ENCODE measurements around the gene FXN. TPM values are rescaled to one million over a fixed set of nuclear protein-coding genes. Genes with fewer than 3 reads are reported as not detected.
"Not testable (repeated sequence)": the region's sequence is repeated elsewhere in the genome, so short reads cannot be mapped to it uniquely, and the experiment has no call there.

FXN gene
- total and polyA plus RNA-seq, 10 donors = 11.1 to 25.3 (median 15.8) TPM

DNA sequence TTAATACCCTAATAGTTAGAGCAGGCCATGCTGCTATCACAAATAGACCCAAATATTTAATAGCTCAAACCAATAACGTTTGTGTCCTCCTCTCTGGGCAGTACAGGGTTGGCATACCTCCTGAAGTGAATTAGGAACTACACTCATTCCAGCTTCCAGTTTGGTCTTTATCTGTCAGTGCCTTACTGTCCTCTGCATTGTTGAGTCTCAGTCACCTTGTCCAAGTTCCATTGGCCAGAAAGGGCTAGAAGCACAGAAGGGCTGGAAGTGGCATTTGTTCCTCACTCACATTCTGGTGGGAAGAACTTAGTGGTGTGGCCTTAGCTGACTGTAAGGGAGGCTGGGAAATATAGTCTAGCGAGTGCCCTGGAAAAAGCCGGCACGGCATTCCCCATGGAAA, 11.2 kb downstream of the FXN start:
- WGBS, 5 donors = 64 to 87% (median 78%) methylated on average over 3 to 4 of the region's 4 CpGs
- H3K4me1 ChIP-seq = peaks cover 0 to 36% (median 6%) of the 10 kb centered on the region in 6 donors
- H3K4me3 ChIP-seq = no peak overlapping the region
- no peaks in the 10 kb centered on the region for H3K27me3 ChIP-seq (replicated peaks in 1 of 7)
- peaks cover 0 to 54% (median 35%) of the 10 kb centered on the region in 6 donors for H3K36me3 ChIP-seq
- intact Hi-C loops (cut with DNase I; ENCODE audit: low total_unique reads) = no loop called here
- H3K27ac ChIP-seq = no peak overlapping the region
- no peaks in the 10 kb centered on the region for H3K9me3 ChIP-seq
- TF ChIP-seq POLR2AphosphoS5 (IDR thresholded peaks at IDR 0.05) (no peak), POLR2A (IDR thresholded peaks at IDR 0.05) (no peak)
- TF ChIP-seq, protein P1, sequence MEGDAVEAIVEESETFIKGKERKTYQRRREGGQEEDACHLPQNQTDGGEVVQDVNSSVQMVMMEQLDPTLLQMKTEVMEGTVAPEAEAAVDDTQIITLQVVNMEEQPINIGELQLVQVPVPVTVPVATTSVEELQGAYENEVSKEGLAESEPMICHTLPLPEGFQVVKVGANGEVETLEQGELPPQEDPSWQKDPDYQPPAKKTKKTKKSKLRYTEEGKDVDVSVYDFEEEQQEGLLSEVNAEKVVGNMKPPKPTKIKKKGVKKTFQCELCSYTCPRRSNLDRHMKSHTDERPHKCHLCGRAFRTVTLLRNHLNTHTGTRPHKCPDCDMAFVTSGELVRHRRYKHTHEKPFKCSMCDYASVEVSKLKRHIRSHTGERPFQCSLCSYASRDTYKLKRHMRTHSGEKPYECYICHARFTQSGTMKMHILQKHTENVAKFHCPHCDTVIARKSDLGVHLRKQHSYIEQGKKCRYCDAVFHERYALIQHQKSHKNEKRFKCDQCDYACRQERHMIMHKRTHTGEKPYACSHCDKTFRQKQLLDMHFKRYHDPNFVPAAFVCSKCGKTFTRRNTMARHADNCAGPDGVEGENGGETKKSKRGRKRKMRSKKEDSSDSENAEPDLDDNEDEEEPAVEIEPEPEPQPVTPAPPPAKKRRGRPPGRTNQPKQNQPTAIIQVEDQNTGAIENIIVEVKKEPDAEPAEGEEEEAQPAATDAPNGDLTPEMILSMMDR (IDR thresholded peaks at IDR 0.05 in 8 of 11, conservative IDR thresholded peaks at IDR 0.05 in 3 of 11) = no peak
- DNase-seq = no peak

DNA sequence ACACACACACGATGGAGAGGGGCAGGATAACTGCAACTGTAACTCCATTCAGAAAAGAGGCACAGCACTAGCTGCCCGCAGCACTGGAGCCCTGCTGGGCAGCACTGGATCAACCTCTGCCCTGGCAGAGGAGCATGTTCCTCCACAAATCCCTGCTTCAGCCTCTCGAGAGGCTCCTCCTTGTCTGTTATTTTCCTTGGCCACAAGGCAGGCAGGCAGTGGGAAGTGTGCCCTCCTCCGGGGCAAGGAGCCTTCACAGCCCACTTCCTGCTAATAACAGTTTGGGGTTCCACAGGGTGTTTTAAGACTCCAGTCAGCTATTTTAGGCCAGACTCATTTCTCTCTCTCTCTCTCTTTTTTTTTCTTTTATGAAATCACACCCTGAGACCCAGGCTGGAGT, 11.8 kb downstream of the FXN start:
- Histone ChIP-seq H3K4me1 (peaks cover 0 to 31% (median 6%) of the 10 kb centered on the region in 6 donors), H3K36me3 (peaks cover 0 to 54% (median 35%) of the 10 kb centered on the region in 6 donors), H3K27ac (no peak overlapping the region), H3K9me3 (no peaks in the 10 kb centered on the region), H3K27me3 (replicated peaks in 1 of 7) (no peaks in the 10 kb centered on the region), H3K4me3 (no peak overlapping the region)
- WGBS, 5 donors = 16 to 53% (median 37%) methylated on average over 3 to 4 of the region's 4 CpGs
- no peak for DNase-seq
- intact Hi-C loops (cut with DNase I; ENCODE audit: low total_unique reads) = no loop called here
- TF ChIP-seq POLR2AphosphoS5 (IDR thresholded peaks at IDR 0.05) (no peak), POLR2A (IDR thresholded peaks at IDR 0.05) (no peak)
- TF ChIP-seq, protein P1 (IDR thresholded peaks at IDR 0.05 in 8 of 11, conservative IDR thresholded peaks at IDR 0.05 in 3 of 11) = no peak

DNA sequence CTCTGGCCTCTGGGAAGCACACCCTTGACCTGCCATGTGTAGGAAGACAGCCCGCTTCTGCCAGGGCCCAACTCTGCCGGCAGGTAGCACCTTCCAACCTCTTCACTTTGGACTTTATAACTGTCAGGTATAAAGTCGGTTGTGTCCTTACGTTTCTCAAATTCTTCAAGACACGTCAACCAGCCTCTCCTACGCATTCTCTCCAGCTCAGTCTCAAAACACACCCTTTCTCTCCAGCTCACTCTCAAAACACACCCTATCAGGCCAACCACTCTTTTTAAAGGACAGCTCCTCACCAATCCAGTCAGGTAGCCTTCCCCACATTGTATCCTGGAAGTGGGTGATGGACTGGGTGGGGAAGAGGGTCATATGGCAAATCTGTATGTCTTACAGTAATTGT, 13.5 kb downstream of the FXN start:
- intact Hi-C loops (cut with DNase I; ENCODE audit: low total_unique reads) = no loop called here
- DNase-seq = no peak
- no peak overlapping the region for H3K4me3 ChIP-seq
- no peaks in the 10 kb centered on the region for H3K9me3 ChIP-seq
- no peaks in the 10 kb centered on the region for H3K27me3 ChIP-seq (replicated peaks in 1 of 7)
- TF ChIP-seq, protein P1 (IDR thresholded peaks at IDR 0.05 in 8 of 11, conservative IDR thresholded peaks at IDR 0.05 in 3 of 11) = no peak
- no peak for TF ChIP-seq POLR2A (IDR thresholded peaks at IDR 0.05)
- TF ChIP-seq POLR2AphosphoS5 (IDR thresholded peaks at IDR 0.05) = no peak
- WGBS, 5 donors = 88 to 97% (median 89%) methylated on average over 6 of the region's 6 CpGs
- H3K4me1 ChIP-seq = peaks cover 0 to 17% (median 5%) of the 10 kb centered on the region in 6 donors
- no peak overlapping the region for H3K27ac ChIP-seq
- H3K36me3 ChIP-seq = peaks cover 0 to 66% (median 33%) of the 10 kb centered on the region in 6 donors

DNA sequence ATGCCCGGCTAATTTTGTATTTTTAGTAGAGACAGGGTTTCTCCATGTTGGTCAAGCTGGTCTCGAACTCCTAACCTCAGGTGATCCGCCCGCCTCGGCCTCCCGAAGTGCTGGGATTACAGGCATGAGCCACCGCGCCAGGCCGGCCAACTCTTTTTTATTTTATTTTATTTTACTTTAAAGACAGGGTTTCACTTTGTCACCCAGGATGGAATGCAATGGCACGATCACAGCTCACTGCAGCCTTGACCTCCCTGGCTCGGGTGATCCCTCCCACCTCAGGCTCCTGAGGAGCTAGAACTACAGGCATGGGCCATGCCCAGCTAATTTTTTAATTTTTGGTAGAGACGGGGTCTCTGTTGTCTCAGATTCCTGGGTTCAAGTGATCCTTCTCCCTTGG, 15.4 kb downstream of the FXN start:
- WGBS, 5 donors = 82 to 93% (median 91%) methylated on average over 12 of the region's 12 CpGs
- not testable (repeated sequence) for H3K4me3 ChIP-seq; DNase-seq; H3K27ac ChIP-seq; H3K4me1 ChIP-seq; H3K27me3 ChIP-seq (replicated peaks in 1 of 7); H3K9me3 ChIP-seq
- peaks cover 0 to 83% (median 34%) of the 10 kb centered on the region in 6 donors for H3K36me3 ChIP-seq
- intact Hi-C loops (cut with DNase I; ENCODE audit: low total_unique reads) = loop anchor here (5.0 kb wide), 1 partner anchor 141 kb away; no protein-coding TSS in a partner anchor

DNA sequence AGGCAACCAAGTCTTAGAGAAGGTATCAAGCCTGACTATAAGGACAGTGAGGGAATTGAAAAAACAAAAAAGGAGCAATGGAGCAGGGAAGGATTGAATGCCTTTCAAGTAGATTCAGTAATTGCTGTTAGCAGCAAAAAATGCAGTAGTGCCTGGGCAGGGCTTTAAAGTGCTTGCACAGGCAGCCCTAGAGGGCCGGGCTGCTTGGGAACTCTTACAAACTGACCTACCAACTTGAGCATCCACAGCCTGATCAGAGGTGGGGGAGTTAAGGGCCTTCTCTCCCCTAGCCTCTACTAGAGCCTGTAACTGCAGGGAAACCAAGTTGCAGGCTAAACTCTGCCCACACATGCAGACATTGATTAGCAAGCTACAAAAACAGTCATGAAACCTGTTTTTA, 19.4 kb downstream of the FXN start:
- H3K27ac ChIP-seq = no peak overlapping the region
- H3K4me3 ChIP-seq = no peak overlapping the region
- intact Hi-C loops (cut with DNase I; ENCODE audit: low total_unique reads) = loop anchor here (5.0 kb wide), 1 partner anchor 137 kb away; no protein-coding TSS in a partner anchor

More for the DNA sequence above, 19.4 kb downstream of the FXN start:
- Histone ChIP-seq H3K9me3 (no peaks in the 10 kb centered on the region), H3K36me3 (peaks cover 0 to 76% (median 16%) of the 10 kb centered on the region in 6 donors), H3K4me1 (no peaks in the 10 kb centered on the region), H3K27me3 (replicated peaks in 1 of 7) (no peaks in the 10 kb centered on the region)
- TF ChIP-seq, protein P1 (IDR thresholded peaks at IDR 0.05 in 8 of 11, conservative IDR thresholded peaks at IDR 0.05 in 3 of 11) = no peak
- TF ChIP-seq POLR2AphosphoS5 (IDR thresholded peaks at IDR 0.05) (no peak), POLR2A (IDR thresholded peaks at IDR 0.05) (no peak)
- no peak for DNase-seq
- 83 to 93% (median 86%) methylated on average over 1 of the region's 1 CpG for WGBS, 5 donors
